Neural progenitor cell (in vitro differentiated cells): ENCODE results near the gene COG4. TPM values are rescaled to one million over a fixed set of nuclear protein-coding genes. Genes with fewer than 3 reads are reported as not detected.

Source experiments
- DNase-seq: peaks from one replicate; pipeline ENCODE4 v3.0.0-alpha.2; 2016; ENCODE audit warnings: low spot score
- H2AFZ ChIP-seq: fragments of 200-600 bp; sonication (generic); replicated peaks from 2 replicates; pipeline ENCODE4 v1.6.1; 2016; ENCODE audit warnings: antibody characterized with exemption
- H3F3A ChIP-seq: fragments of 200-600 bp; sonication (generic); 2 replicates; pipeline ENCODE4 v1.6.1; 2016; ENCODE audit warnings: antibody characterized with exemption, low read depth
- H3K27ac ChIP-seq: fragments of 200-600 bp; sonication (generic); 2 replicates; pipeline ENCODE4 v1.5.1; 2016; ENCODE audit warnings: mild to moderate bottlenecking
- H3K27me3 ChIP-seq: fragments of 200-600 bp; sonication (generic); 2 replicates; pipeline ENCODE4 v1.6.1; 2016; ENCODE audit warnings: mild to moderate bottlenecking, moderate library complexity
- H3K36me3 ChIP-seq: fragments of 200-600 bp; sonication (generic); 2 replicates; pipeline ENCODE4 v1.5.1; 2016
- H3K4me1 ChIP-seq: fragments of 200-600 bp; sonication (generic); 2 replicates; pipeline ENCODE4 v1.6.1; 2016; ENCODE audit warnings: mixed run types
- H3K4me2 ChIP-seq: fragments of 200-600 bp; sonication (generic); 2 replicates; pipeline ENCODE4 v1.6.1; 2016
- H3K4me3 ChIP-seq: fragments of 200-600 bp; sonication (generic); 2 replicates; pipeline ENCODE4 v1.5.1; 2016
- H3K79me2 ChIP-seq: fragments of 200-600 bp; sonication (generic); 2 replicates; pipeline ENCODE4 v1.6.1; 2016; ENCODE audit warnings: low read depth
- H3K9ac ChIP-seq: fragments of 200-600 bp; sonication (generic); 2 replicates; pipeline ENCODE4 v1.6.1; 2016
- H3K9me3 ChIP-seq: fragments of 200-600 bp; sonication (generic); 2 replicates; pipeline ENCODE4 v1.5.1; 2016; ENCODE audit warnings: low read depth
- H4K20me1 ChIP-seq: fragments of 200-600 bp; sonication (generic); 2 replicates; pipeline ENCODE4 v1.6.1; 2016; ENCODE audit warnings: low read depth
- H3K27ac Mint-ChIP-seq: 3 replicates; pipeline ENCODE4 v1.8.0; 2021; ENCODE audit warnings: mixed read lengths
- H3K27me3 Mint-ChIP-seq: 2 replicates; pipeline ENCODE4 v1.8.0; 2022; ENCODE audit warnings: low read depth, mild to moderate bottlenecking, inconsistent platforms, moderate library complexity, mixed read lengths; ENCODE audit not compliant: insufficient read depth
- H3K36me3 Mint-ChIP-seq: 3 replicates; pipeline ENCODE4 v1.8.0; 2021; ENCODE audit warnings: mixed read lengths
- H3K4me1 Mint-ChIP-seq: 3 replicates; pipeline ENCODE4 v1.8.0; 2021; ENCODE audit warnings: mixed read lengths
- H3K4me3 Mint-ChIP-seq: 3 replicates; pipeline ENCODE4 v1.8.0; 2021; ENCODE audit warnings: mild to moderate bottlenecking, moderate library complexity, mixed read lengths
- H3K9me3 Mint-ChIP-seq: 3 replicates; pipeline ENCODE4 v1.8.0; 2020; ENCODE audit warnings: mixed read lengths
- EZH2 ChIP-seq: fragments of 200-600 bp; sonication (generic); IDR thresholded peaks from 2 replicates; pipeline ENCODE4 v1.6.1; 2017; ENCODE audit warnings: antibody characterized with exemption, mild to moderate bottlenecking, moderate library complexity
- EZH2phosphoT487 ChIP-seq: fragments of 200-600 bp; sonication (generic); IDR thresholded peaks from 2 replicates; pipeline ENCODE4 v1.6.1; 2017; ENCODE audit warnings: antibody characterized with exemption
- total RNA-seq: library from RNA; depleted of rRNA; stranded (reverse); fragments of >200 nt; gene quantifications from 2 replicates; pipeline ENCODE4 v1.2.3, GENCODE V29; 2015; ENCODE audit warnings: low replicate concordance
- TF ChIP-seq, protein P1 (sequence below): fragments of 200-600 bp; sonication (generic); IDR thresholded peaks from 2 replicates; pipeline ENCODE4 v1.5.1; 2017; ENCODE audit warnings: antibody characterized with exemption, mild to moderate bottlenecking

COG4 gene
- total RNA-seq, 1 donor from 2014 or later = 62.4 TPM

DNA sequence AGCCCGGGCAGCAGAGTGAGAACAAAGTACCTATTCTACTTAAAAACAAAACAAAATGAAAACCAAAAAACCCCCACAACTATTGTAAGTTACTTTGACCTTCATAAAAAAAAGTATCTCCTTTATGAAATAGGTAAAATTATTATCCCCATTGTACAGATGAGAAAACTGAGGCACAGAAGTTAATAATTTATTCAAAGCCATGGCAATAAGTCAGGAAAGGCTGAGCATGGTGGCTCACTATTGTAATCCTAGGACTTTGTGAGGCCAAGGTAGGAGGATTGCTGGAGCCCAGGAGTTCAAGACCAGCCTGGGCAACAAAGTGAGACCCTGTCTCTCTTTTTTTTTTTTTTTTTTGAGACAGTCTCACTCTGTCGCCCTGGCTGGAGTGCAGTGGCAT, 38.5 kb downstream of the COG4 start:
- Histone ChIP-seq H3K9me3 (no peaks in the 10 kb centered on the region), H3K9ac (no peak overlapping the region), H4K20me1 (no peaks in the 10 kb centered on the region)

DNA sequence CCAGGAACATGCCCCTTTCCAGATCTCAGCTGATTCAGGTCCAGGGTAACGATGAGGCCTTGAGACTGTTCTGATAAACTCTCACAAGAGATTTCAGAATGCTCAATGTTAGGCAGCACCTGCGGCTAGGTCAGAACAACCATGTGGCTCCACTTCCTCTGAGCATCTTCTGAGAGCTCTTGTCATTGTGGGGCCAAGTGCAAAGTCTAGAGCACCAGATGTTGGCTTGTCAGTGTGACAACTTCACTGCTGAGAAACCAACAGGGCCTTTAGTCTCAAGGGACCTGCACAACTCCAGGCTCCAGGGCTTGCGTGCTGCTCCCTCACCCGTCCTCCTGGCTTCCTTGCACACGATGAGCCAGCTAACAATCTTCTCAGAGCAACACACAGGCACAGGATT, 39.9 kb downstream of the COG4 start:
- Histone ChIP-seq H3K9ac (no peak overlapping the region), H3K27me3 (no peaks in the 10 kb centered on the region), H3K4me3 (no peak overlapping the region), H3F3A (no peaks in the 10 kb centered on the region), H3K27ac (no peak overlapping the region), H3K9me3 (no peaks in the 10 kb centered on the region), H3K4me1 (no peaks in the 10 kb centered on the region), H3K4me2 (no peak overlapping the region), H3K79me2 (no peaks in the 10 kb centered on the region), H3K36me3 (no peaks in the 10 kb centered on the region), H2AFZ (no peak overlapping the region), H4K20me1 (no peaks in the 10 kb centered on the region)
- TF ChIP-seq EZH2phosphoT487 (no peak), EZH2 (no peak)
- TF ChIP-seq, protein P1, sequence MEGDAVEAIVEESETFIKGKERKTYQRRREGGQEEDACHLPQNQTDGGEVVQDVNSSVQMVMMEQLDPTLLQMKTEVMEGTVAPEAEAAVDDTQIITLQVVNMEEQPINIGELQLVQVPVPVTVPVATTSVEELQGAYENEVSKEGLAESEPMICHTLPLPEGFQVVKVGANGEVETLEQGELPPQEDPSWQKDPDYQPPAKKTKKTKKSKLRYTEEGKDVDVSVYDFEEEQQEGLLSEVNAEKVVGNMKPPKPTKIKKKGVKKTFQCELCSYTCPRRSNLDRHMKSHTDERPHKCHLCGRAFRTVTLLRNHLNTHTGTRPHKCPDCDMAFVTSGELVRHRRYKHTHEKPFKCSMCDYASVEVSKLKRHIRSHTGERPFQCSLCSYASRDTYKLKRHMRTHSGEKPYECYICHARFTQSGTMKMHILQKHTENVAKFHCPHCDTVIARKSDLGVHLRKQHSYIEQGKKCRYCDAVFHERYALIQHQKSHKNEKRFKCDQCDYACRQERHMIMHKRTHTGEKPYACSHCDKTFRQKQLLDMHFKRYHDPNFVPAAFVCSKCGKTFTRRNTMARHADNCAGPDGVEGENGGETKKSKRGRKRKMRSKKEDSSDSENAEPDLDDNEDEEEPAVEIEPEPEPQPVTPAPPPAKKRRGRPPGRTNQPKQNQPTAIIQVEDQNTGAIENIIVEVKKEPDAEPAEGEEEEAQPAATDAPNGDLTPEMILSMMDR = no peak
- peaks cover 8% of the 10 kb centered on the region for H3K36me3 Mint-ChIP-seq
- H3K27ac Mint-ChIP-seq = no peak overlapping the region
- no peak overlapping the region for H3K4me3 Mint-ChIP-seq
- no peaks in the 10 kb centered on the region for H3K9me3 Mint-ChIP-seq
- no peak for DNase-seq
- no peaks in the 10 kb centered on the region for H3K4me1 Mint-ChIP-seq
- H3K27me3 Mint-ChIP-seq = peaks cover 3% of the 10 kb centered on the region

More for the DNA sequence above, 38.5 kb downstream of the COG4 start:
- H3F3A ChIP-seq = no peaks in the 10 kb centered on the region
- Mint-ChIP-seq H3K4me1 (no peaks in the 10 kb centered on the region), H3K27me3 (peaks cover 3% of the 10 kb centered on the region), H3K9me3 (no peaks in the 10 kb centered on the region), H3K27ac (no peak overlapping the region), H3K4me3 (no peak overlapping the region), H3K36me3 (peaks cover 8% of the 10 kb centered on the region)
- H3K27me3 ChIP-seq = no peaks in the 10 kb centered on the region
- H3K79me2 ChIP-seq = no peaks in the 10 kb centered on the region
- TF ChIP-seq, protein P1 = no peak
- no peak for TF ChIP-seq EZH2phosphoT487
- no peak for TF ChIP-seq EZH2
- no peak overlapping the region for H3K4me3 ChIP-seq
- H3K4me2 ChIP-seq = no peak overlapping the region
- no peak for DNase-seq
- H3K4me1 ChIP-seq = no peaks in the 10 kb centered on the region
- H3K27ac ChIP-seq = no peak overlapping the region
- H3K36me3 ChIP-seq = no peaks in the 10 kb centered on the region
- no peak overlapping the region for H2AFZ ChIP-seq

DNA sequence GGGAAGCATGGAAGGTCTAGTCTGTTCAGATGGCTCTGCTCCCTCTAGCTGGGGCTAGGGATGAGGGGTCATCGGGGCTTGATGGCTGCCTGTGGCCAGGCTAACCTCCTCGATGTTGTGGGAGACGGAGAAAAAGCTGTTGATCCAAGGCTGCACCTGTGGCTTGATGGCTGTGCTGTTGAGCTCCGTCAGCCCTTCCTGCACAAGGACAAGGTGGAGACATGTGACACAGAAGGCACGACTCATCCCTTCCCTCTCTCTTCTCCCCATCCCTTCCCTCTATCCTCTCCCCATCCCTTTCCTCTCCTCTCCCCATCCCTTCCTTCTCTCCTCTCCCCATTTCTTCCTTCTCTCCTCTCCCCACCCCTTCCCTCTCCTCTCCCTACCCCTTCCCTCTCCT, 40.7 kb downstream of the COG4 start:
- H3K36me3 ChIP-seq = no peaks in the 10 kb centered on the region
- H3K9me3 Mint-ChIP-seq = no peaks in the 10 kb centered on the region
- H3K36me3 Mint-ChIP-seq = peaks cover 11% of the 10 kb centered on the region
- H3K4me3 ChIP-seq = no peak overlapping the region
- no peaks in the 10 kb centered on the region for H3K79me2 ChIP-seq
- no peak for DNase-seq
- no peaks in the 10 kb centered on the region for H3K27me3 Mint-ChIP-seq
- no peaks in the 10 kb centered on the region for H3K4me1 ChIP-seq
- no peaks in the 10 kb centered on the region for H3K9me3 ChIP-seq
- no peak overlapping the region for H3K27ac ChIP-seq
- H3K4me3 Mint-ChIP-seq = no peak overlapping the region
- H3K9ac ChIP-seq = no peak overlapping the region
- no peak overlapping the region for H3K27ac Mint-ChIP-seq
- H3K4me1 Mint-ChIP-seq = no peaks in the 10 kb centered on the region
- no peak for TF ChIP-seq EZH2phosphoT487
- TF ChIP-seq, protein P1 = no peak
- TF ChIP-seq EZH2 = no peak
- H3F3A ChIP-seq = no peaks in the 10 kb centered on the region
- no peaks in the 10 kb centered on the region for H4K20me1 ChIP-seq
- H3K4me2 ChIP-seq = no peak overlapping the region
- no peaks in the 10 kb centered on the region for H3K27me3 ChIP-seq
- no peak overlapping the region for H2AFZ ChIP-seq
